ENCODE data around the gene STAT6. TPM values are rescaled to one million over a fixed set of nuclear protein-coding genes. Genes with fewer than 3 reads are reported as not detected.

The STAT6 gene
- polyA plus RNA-seq, 1 donor (not counting 4 experiments of a cell fraction or from before 2014, with no cell fraction given) = 113 TPM

DNA sequence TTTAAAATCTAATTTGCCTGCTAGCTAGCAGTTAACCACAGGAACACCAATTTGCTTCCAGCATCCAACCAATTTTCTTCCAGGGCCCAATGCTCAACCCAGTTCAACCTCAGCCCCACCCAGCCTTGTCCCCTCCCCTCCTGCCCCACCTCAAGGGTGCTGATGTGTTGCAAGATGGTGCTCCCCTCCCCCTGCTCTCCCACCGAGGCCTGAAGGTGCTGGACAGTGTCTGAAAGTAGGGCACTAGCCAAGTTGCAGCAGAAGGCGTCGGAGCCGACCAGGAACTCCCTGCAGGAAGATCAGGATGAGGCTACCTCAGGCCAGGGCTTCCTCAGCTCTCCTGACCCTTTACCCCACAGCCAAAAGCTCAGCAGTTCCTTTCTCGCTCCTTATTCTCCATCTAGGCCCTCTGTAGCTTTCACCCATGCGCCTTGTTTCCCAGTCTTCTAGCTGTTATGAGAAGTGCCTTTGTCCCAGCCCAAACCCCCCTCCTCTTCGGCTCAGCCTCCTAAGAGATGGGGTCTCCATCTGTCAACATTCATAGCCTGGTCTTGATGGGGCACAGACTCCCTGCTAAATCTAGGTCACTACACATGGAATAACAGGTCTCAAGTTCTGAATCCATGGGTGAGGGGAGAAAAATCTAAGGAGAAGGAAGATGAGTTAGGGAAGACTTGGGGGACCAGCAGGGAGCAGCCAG, 3.6 kb downstream of the STAT6 start:
- no peak overlapping the region for H2AFZ ChIP-seq (ENCODE audit: control insufficient read depth, low read length)
- no peaks in the 10 kb centered on the region for H3K9me3 ChIP-seq (ENCODE audit: control insufficient read depth, low read depth, low read length)
- H3K27me3 ChIP-seq (ENCODE audit: control insufficient read depth, extremely low read depth, insufficient read depth, low read length) = no peaks in the 10 kb centered on the region
- H3K36me3 ChIP-seq (ENCODE audit: control insufficient read depth in 2 of 2, extremely low read depth in 1 of 2, insufficient read depth in 2 of 2, low read length in 2 of 2) = peaks cover 28 to 43% of the 10 kb centered on the region in 2 experiments
- DNase-seq (ENCODE audit: low read depth, low spot score) (no peak), FAIRE-seq (no peak)
- dilution Hi-C loops (cut with MboI; ENCODE audit: extremely low pct_ligation_motif_present, low sequenced_read_pairs) = no loop called here
- H3K9me1 ChIP-seq (ENCODE audit: control insufficient read depth, extremely low read depth, insufficient read depth, low read length) = no peaks in the 10 kb centered on the region
- no peak overlapping the region for H3K9ac ChIP-seq (ENCODE audit: control insufficient read depth, extremely low read depth, insufficient read depth, low read length)
- peaks cover 3% of the 10 kb centered on the region for H4K20me1 ChIP-seq (ENCODE audit: control insufficient read depth, extremely low read depth, insufficient read depth, low read length)
- H3K27ac ChIP-seq (ENCODE audit: control insufficient read depth, insufficient read depth, low read length) = no peak overlapping the region
- TF ChIP-seq, protein P1, sequence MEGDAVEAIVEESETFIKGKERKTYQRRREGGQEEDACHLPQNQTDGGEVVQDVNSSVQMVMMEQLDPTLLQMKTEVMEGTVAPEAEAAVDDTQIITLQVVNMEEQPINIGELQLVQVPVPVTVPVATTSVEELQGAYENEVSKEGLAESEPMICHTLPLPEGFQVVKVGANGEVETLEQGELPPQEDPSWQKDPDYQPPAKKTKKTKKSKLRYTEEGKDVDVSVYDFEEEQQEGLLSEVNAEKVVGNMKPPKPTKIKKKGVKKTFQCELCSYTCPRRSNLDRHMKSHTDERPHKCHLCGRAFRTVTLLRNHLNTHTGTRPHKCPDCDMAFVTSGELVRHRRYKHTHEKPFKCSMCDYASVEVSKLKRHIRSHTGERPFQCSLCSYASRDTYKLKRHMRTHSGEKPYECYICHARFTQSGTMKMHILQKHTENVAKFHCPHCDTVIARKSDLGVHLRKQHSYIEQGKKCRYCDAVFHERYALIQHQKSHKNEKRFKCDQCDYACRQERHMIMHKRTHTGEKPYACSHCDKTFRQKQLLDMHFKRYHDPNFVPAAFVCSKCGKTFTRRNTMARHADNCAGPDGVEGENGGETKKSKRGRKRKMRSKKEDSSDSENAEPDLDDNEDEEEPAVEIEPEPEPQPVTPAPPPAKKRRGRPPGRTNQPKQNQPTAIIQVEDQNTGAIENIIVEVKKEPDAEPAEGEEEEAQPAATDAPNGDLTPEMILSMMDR (optimal IDR thresholded peaks at IDR 0.05 in 1 of 3, IDR thresholded peaks at IDR 0.05 in 1 of 3, conservative IDR thresholded peaks at IDR 0.05 in 1 of 3; ENCODE audit: extremely low read depth in 1 of 3, insufficient read depth in 2 of 3, low read length in 3 of 3) = no peak
- no peak for TF ChIP-seq EZH2 (IDR thresholded peaks at IDR 0.05; ENCODE audit: low read length)
- peaks cover 22% of the 10 kb centered on the region for H3K4me1 ChIP-seq (ENCODE audit: control insufficient read depth, extremely low read depth, insufficient read depth, low read length)
- no peak overlapping the region for H3K4me2 ChIP-seq (ENCODE audit: control insufficient read depth, extremely low read depth, insufficient read depth, low read depth, low read length)
- no peak overlapping the region for H3K4me3 ChIP-seq (ENCODE audit: control insufficient read depth in 2 of 3, extremely low read depth in 1 of 3, insufficient read depth in 2 of 3, low read depth in 1 of 3, low read length in 3 of 3)
- H3K79me2 ChIP-seq (ENCODE audit: control insufficient read depth, insufficient read depth, low read length) = peaks cover 22% of the 10 kb centered on the region

GRCh38 chr12:57106021-57106708, 5.0 kb downstream of the STAT6 start:
- TF ChIP-seq, protein P1 (optimal IDR thresholded peaks at IDR 0.05 in 1 of 3, IDR thresholded peaks at IDR 0.05 in 1 of 3, conservative IDR thresholded peaks at IDR 0.05 in 1 of 3; ENCODE audit: extremely low read depth in 1 of 3, insufficient read depth in 2 of 3, low read length in 3 of 3) = no peak
- TF ChIP-seq EZH2 (IDR thresholded peaks at IDR 0.05; ENCODE audit: low read length) = no peak
- Histone ChIP-seq H3K9me1 (ENCODE audit: control insufficient read depth, extremely low read depth, insufficient read depth, low read length) (no peaks in the 10 kb centered on the region), H3K36me3 (ENCODE audit: control insufficient read depth in 2 of 2, extremely low read depth in 1 of 2, insufficient read depth in 2 of 2, low read length in 2 of 2) (peaks cover 30 to 43% of the 10 kb centered on the region in 2 experiments), H3K27me3 (ENCODE audit: control insufficient read depth, extremely low read depth, insufficient read depth, low read length) (no peaks in the 10 kb centered on the region), H3K9ac (ENCODE audit: control insufficient read depth, extremely low read depth, insufficient read depth, low read length) (no peak overlapping the region), H3K4me2 (ENCODE audit: control insufficient read depth, extremely low read depth, insufficient read depth, low read depth, low read length) (no peak overlapping the region), H2AFZ (ENCODE audit: control insufficient read depth, low read length) (no peak overlapping the region), H3K4me3 (ENCODE audit: control insufficient read depth in 2 of 3, extremely low read depth in 1 of 3, insufficient read depth in 2 of 3, low read depth in 1 of 3, low read length in 3 of 3) (no peak overlapping the region), H3K9me3 (ENCODE audit: control insufficient read depth, low read depth, low read length) (no peaks in the 10 kb centered on the region), H4K20me1 (ENCODE audit: control insufficient read depth, extremely low read depth, insufficient read depth, low read length) (peaks cover 3% of the 10 kb centered on the region), H3K27ac (ENCODE audit: control insufficient read depth, insufficient read depth, low read length) (no peak overlapping the region), H3K79me2 (ENCODE audit: control insufficient read depth, insufficient read depth, low read length) (peaks cover 22% of the 10 kb centered on the region), H3K4me1 (ENCODE audit: control insufficient read depth, extremely low read depth, insufficient read depth, low read length) (peaks cover 10% of the 10 kb centered on the region)
- DNase-seq (ENCODE audit: low read depth, low spot score) (no peak), FAIRE-seq (no peak)
- dilution Hi-C loops (cut with MboI; ENCODE audit: extremely low pct_ligation_motif_present, low sequenced_read_pairs) = no loop called here

All from keratinocyte (primary cell).